ENCODE measurements around the gene DDIT4L.
"Not testable (repeated sequence)": the region's sequence is repeated elsewhere in the genome, so short reads cannot be mapped to it uniquely, and the experiment has no call there.

Gene DDIT4L, protein sequence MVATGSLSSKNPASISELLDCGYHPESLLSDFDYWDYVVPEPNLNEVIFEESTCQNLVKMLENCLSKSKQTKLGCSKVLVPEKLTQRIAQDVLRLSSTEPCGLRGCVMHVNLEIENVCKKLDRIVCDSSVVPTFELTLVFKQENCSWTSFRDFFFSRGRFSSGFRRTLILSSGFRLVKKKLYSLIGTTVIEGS

DNA sequence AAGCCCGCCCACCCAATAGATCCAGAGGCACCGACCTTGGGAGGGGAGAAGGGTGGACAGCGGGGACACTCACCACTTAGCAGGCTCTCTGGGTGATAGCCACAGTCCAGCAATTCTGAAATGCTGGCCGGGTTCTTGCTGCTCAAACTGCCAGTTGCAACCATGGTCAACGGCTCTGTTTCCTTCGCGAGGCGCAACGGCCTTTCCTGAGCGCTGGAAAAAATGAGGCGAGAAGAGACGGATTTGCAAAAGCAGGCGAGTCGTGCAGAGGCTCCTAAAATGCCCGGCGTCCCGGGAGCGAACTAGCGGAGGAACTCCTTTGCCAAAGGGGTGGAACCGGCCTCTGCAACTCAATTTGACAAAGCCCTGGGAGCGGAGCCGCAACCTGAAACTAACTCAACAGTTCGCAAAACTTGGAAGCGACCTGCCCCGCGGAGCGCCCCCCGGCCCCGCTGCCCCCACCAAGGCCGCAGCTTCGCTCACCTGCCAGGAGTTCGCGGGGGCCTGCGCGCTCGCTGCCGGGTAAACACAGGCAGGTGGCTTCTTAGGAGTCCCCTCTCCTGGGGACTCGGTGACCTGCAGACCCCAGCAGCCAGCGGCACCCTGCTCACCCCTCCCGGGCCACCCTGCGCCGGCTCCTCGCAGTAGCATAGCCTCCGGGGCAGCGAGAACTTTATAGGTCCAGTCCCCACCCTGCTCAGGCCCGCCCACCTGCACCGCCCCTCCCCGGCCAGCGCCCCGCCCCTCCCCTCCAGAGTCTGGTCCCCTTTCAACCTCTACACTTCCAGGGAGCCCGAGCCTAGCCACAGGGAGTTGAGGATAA is at the start of gene DDIT4L:
TSS of gene DDIT4L (minus strand) at position 649 of the 823 bp plus-strand sequence. CDS start at position 164, 485 bp downstream.
- DNase-seq (ENCODE audit: low read depth in 2 of 2), result no peak

DNA sequence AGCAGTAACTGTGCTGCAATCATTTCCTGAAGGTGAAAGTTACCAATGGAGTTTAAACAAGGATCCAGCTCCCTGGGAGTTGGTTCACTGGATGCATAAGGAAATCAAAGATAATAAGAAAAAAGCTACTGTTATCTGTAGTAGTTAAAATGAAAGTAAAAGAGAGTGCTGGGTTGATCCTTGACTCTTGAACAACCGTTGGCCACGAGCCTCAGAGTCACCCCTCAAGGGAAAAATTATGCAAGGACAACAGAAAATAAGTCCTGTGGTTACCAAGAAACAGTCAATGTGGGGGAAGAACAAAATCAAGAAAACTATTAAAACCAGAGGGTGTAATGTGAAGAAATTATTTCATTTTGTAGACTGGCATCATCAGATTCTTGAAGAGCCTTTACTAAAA is 49.7 kb upstream of the DDIT4L start:
- no peak for DNase-seq (ENCODE audit: low read depth in 2 of 2)

DNA sequence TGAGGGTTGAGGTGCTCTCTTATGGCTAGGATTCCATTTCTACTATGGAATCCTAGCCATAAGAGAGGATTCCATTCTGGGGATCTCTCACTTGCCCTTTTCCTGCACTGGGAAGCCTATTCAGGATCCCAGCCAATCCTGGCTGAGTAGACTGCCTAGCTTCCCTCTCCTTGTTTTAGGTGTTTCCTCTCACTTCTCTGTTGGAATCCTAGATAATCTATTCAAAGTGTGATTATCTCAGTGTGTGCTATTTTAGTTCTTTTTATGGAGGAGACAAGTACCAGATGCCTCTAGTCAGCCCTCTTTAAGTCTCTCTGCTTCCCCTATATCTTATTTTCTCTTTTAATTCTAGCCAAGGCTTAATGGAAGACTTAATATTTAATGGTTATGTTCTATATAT is 34.5 kb upstream of the DDIT4L start:
- DNase-seq (ENCODE audit: low read depth in 2 of 2), result no peak

DNA sequence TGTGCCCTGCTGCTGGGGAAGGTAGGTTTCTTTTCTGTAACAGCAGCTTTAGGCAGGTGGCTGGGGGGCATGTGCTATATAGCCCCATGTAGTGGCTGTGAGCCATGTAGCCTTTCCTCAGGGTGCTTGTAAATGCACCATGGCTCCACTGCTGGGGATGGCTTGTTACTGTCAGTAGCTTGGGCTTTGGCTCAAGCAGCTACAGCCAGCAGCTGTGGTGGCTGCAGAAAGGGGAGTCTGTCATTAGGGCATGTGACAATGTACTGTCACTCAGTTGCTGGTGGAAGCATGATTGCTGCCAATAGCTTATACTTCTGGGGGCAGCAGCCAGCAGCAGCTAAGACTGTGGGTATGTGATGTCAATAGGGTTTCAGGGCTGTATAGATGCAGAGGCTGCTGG is 33.9 kb upstream of the DDIT4L start:
- DNase-seq (ENCODE audit: low read depth in 2 of 2), result no peak

GRCh38 chr4:100208964-100209363 is 18.7 kb upstream of the DDIT4L start:
- no peak for DNase-seq (ENCODE audit: low read depth in 2 of 2)

DNA sequence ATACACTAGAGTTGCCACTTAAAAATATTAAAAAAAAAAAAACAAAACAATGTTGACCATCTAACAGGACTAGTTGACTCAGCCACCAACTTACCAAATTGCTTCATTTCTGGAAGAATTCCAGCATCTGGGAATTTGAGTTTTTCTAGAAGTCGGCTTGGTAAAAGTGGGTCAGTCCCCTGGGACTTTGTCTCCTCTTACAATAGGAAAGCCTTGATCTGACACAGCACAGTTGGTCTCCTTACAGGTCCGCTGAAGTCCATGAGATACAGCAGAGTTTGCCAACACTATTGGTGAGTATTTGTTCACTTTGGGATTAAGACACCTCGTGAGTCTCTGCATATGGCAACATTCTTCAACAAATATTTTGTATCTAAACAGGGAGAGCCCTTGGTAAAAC is 18.2 kb upstream of the DDIT4L start:
- DNase-seq (ENCODE audit: low read depth in 2 of 2), result no peak

GRCh38 chr4:100206850-100207249 is 16.6 kb upstream of the DDIT4L start:
- DNase-seq (ENCODE audit: low read depth in 2 of 2), result no peak

- no peak for DNase-seq (ENCODE audit: low read depth in 2 of 2)
Observed at GRCh38 chr4:100198061-100198460, 7.8 kb upstream of the DDIT4L start.

DNA sequence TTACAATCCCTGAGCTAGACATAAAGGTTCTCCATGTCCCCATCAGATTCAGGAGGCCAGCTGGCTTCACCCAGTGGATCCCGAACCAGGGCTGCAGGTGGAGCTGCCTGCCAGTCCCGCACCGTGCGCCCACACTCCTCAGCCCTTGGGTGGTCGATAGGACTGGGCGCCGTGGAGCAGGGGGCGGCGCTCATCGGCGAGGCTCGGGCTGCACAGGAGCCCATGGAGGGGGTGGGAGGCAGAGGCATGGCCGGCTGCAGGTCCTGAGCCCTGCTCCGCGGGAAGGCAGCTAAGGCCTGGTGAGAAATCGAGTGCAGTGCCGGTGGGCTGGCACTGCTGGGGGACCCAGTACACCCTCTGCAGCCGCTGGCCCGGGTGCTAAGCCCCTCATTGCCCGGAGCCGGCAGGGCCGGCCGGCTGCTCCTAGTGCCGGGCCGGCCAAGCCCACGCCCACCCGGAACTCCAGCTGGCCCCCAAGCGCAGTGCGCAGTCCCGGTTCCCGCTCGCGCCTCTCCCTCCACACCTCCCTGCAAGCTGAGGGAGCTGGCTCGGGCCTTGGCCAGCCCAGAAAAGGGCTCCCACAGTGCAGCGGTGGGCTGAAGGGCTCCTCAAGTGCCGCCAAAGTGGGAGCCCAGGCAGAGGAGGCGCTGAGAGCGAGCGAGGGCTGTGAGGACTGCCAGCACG is 6.3 kb upstream of the DDIT4L start:
- DNase-seq (ENCODE audit: low read depth in 2 of 2), result not testable (repeated sequence)

DNA sequence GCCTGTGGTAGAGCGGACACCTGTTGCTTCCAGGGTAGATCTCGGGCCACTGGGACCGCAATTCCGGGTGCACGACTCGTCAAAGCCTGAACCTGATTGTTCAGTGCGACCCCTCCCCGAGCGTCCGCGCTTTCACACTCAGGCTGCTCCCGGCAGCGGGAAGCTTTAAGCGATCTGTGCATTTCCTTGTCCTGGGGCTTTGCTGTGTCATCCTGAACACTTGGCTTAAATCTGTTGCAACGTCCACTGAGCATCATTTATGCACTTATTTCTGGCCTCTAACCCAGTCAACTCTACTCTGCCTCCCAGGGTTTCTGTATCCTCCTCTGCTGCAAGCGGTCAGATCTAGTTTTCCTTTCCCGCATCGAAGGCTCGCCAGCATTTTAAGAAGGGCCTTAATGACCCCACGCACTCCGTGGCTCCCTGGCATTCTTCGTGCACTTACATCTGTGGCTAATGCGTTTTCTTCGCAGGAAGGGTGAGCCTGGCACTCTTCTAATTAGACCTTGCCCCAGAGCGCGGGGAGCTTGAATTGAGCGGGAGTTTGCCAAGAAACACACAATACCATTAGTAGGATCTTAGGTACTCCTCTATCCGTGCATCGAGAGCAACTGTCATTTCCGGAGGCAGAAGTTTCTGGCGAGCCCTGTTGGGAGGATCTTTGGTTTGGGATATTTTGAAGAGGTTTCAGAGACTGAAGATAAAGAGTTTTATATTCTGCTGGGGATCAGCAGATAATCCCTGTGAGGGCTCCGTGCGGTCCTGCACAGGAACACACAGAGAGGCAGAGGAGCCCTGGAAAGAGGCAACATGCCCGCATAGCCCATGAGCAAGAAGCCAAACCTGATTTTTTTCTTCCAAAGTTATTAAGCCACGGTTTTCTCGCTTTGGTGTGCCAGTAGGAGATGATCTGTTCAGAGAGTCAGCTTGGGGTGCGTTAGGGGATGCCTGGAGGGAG is 654 bp upstream of the DDIT4L start:
- no peak for DNase-seq (ENCODE audit: low read depth in 2 of 2)

DNA sequence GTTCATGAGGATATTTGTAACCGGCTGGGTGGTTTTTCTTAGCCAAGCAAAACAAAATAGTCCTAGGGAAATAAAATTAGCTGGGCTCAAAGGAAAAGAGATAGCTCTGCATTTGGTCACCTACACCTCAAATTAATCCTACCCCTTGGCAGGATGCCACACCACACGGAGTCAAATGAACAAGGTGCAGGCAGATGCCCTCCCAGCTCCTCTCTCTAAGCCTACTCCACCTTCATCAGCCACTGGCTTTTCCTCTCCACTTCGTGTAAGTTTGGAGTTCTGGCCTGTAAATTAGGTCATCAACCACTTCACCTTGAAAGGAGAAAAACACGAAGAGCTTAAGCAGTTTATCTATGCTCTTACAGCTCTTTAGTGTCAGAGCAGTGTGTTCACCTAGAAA is 1.4 kb downstream of the DDIT4L start:
- DNase-seq (ENCODE audit: low read depth in 2 of 2), result no peak

GRCh38 chr4:100187781-100188180 is 2.5 kb downstream of the DDIT4L start:
- DNase-seq (ENCODE audit: low read depth in 2 of 2), result no peak

GRCh38 chr4:100184787-100185186 is 5.5 kb downstream of the DDIT4L start:
- DNase-seq (ENCODE audit: low read depth in 2 of 2), result no peak

GRCh38 chr4:100177855-100178254 is 12.4 kb downstream of the DDIT4L start:
- no peak for DNase-seq (ENCODE audit: low read depth in 2 of 2)

GRCh38 chr4:100177126-100177525 is 13.1 kb downstream of the DDIT4L start:
- no peak for DNase-seq (ENCODE audit: low read depth in 2 of 2)

- DNase-seq (ENCODE audit: low read depth in 2 of 2), result no peak
Observed at GRCh38 chr4:100175858-100176257, 14.4 kb downstream of the DDIT4L start.

DNA sequence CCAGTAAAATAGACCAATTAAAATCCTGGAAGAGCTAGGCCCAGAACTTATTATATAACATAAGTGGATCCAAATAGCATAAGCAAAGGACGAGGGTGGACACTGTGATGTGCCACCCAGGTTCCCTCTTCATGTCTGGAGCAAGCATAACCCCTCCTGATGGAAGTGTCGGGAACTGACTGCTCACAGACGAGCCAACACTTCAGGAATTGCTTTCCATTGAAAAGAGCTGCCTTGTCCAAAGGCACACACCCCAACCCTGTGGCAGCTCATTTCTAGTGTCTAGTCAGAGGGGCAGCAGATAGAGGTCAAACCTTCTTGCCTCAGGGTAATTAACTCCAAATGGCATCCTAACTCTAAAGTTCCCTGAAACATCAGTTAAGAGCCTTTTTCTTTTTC is 15.3 kb downstream of the DDIT4L start:
- DNase-seq (ENCODE audit: low read depth in 2 of 2), result no peak

- DNase-seq (ENCODE audit: low read depth in 2 of 2), result no peak
Observed at GRCh38 chr4:100170986-100171385, 19.3 kb downstream of the DDIT4L start.

GRCh38 chr4:100169491-100170485 is 20.5 kb downstream of the DDIT4L start:
- no peak for DNase-seq (ENCODE audit: low read depth in 2 of 2)

DNA sequence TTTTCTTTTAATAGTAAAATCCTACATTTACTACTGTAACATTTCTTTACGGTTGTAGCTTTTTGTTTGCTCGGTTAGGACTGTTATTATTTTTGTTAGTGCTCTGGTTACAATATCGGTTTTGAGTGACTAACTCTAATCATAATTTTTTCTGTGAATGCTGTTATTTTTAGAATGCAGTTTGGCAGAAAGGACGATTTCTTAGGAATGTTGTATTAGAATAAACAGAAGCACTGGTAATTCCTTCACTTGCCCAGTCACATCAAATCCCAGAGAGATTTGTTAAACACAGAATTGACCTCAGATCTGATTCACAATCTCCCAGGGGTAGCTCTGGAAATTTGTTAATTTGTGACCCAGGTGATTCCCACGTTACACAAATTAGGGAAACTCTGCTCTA is 21.7 kb downstream of the DDIT4L start:
- DNase-seq (ENCODE audit: low read depth in 2 of 2), result no peak
